PC-3 (cell line): ENCODE results near the gene DYNC1I1. TPM values are rescaled to one million over a fixed set of nuclear protein-coding genes. Genes with fewer than 3 reads are reported as not detected.

Source experiments
- ATAC-seq: fragments of 200-7000 bp; cut with Tn5 transposase; 2 replicates; pipeline ENCODE4 v1.9.1; 2020; ENCODE audit warnings: mild to moderate bottlenecking, moderate library complexity
- BruUV-seq: library from RNA; stranded (reverse); fragments of 400-500 nt; replicated peaks from 2 replicates; lab custom pipeline; 2021; lab: Mats Ljungman, UMichigan
- CTCF ChIA-PET: fragments of 300-600 bp; sonication (Branson Sonifier 250); formaldehyde crosslinking; loops from one replicate; lab custom pipeline; 2022; ENCODE audit warnings: antibody characterized with exemption; lab: Charles Lee
- POLR2A ChIA-PET: fragments of 300-600 bp; sonication (Branson Sonifier 250); formaldehyde crosslinking; loops from one replicate; lab custom pipeline; 2022; ENCODE audit warnings: antibody characterized with exemption; ENCODE audit not compliant: unreplicated experiment; lab: Charles Lee
- DNase-seq: peaks from one replicate; pipeline ENCODE4 v3.0.0-alpha.2; 2015
- H2AFZ ChIP-seq: fragments of 300-600 bp; sonication (generic); 2 replicates; pipeline ENCODE4 v1.6.0; 2016; ENCODE audit warnings: antibody characterized with exemption, low read length
- H3F3A ChIP-seq: fragments of 300-600 bp; sonication (generic); one replicate; pipeline ENCODE4 v1.6.0; 2017; ENCODE audit warnings: antibody characterized with exemption, low read length, control low read depth, mild to moderate bottlenecking; ENCODE audit not compliant: unreplicated experiment
- H3K27ac ChIP-seq: fragments of 300-600 bp; sonication (generic); 2 replicates; pipeline ENCODE4 v1.5.1; 2016; ENCODE audit warnings: mild to moderate bottlenecking, low read length
- H3K27me3 ChIP-seq: fragments of 300-600 bp; sonication (generic); 2 replicates; pipeline ENCODE4 v1.6.1; 2016; ENCODE audit warnings: low read length, mixed read lengths
- H3K36me3 ChIP-seq: fragments of 300-600 bp; sonication (generic); 2 replicates; pipeline ENCODE4 v1.6.1; 2016; ENCODE audit warnings: low read depth, mixed run types, low read length, mixed read lengths
- H3K4me1 ChIP-seq: fragments of 300-600 bp; sonication (generic); 2 replicates; pipeline ENCODE4 v1.5.1; 2016; ENCODE audit warnings: low read length; ENCODE audit not compliant: insufficient read depth
- H3K4me2 ChIP-seq: fragments of 300-600 bp; sonication (generic); 2 replicates; pipeline ENCODE4 v1.6.0; 2016; ENCODE audit warnings: low read length
- H3K4me3 ChIP-seq: fragments of 300-600 bp; sonication (generic); 2 replicates; pipeline ENCODE4 v1.5.1; 2016; ENCODE audit warnings: mild to moderate bottlenecking, low read length, mixed read lengths
- H3K79me2 ChIP-seq: fragments of 300-600 bp; sonication (generic); 2 replicates; pipeline ENCODE4 v1.6.1; 2017; ENCODE audit warnings: low read length, mixed read lengths
- H3K9ac ChIP-seq: fragments of 300-600 bp; sonication (generic); 2 replicates; pipeline ENCODE4 v1.6.0; 2016; ENCODE audit warnings: mild to moderate bottlenecking, low read length
- H3K9me2 ChIP-seq: fragments of 300-600 bp; sonication (generic); replicated peaks from 2 replicates; pipeline ENCODE4 v1.6.1; 2016; ENCODE audit warnings: mixed run types, low read length, mixed read lengths
- H3K9me3 ChIP-seq: fragments of 300-600 bp; sonication (generic); 2 replicates; pipeline ENCODE4 v1.6.1; 2016; ENCODE audit warnings: low read length, mixed read lengths
- H4K20me1 ChIP-seq: fragments of 300-600 bp; sonication (generic); 2 replicates; pipeline ENCODE4 v1.6.1; 2016; ENCODE audit warnings: low read length, mixed read lengths
- CTCF ChIP-seq: fragments of 300-600 bp; sonication (generic); conservative IDR thresholded peaks from 2 replicates; pipeline ENCODE4 v1.5.1; 2017; ENCODE audit warnings: antibody characterized with exemption, low read depth, mild to moderate bottlenecking, low read length
- EZH2 ChIP-seq: fragments of 300-600 bp; sonication (generic); IDR thresholded peaks from one replicate; pipeline ENCODE4 v1.6.1; 2017; ENCODE audit warnings: antibody characterized with exemption, mild to moderate bottlenecking, low read length; ENCODE audit not compliant: unreplicated experiment
- EZH2phosphoT487 ChIP-seq: fragments of 300-600 bp; sonication (generic); IDR thresholded peaks from 2 replicates; pipeline ENCODE4 v1.6.1; 2018; ENCODE audit warnings: mild to moderate bottlenecking, antibody characterized with exemption, low read length, borderline replicate concordance
- intact Hi-C: fragments of 100-400 bp; cut with micrococcal nuclease; formaldehyde crosslinking; loops from 2 replicates; pipeline ENCODE4 v1.9.0; 2023
- total RNA-seq: library from RNA; depleted of rRNA; stranded (reverse); fragments of >200 nt; gene quantifications from 2 replicates; pipeline ENCODE4 v1.2.3, GENCODE V29; 2014

The DYNC1I1 gene
- total RNA-seq, 1 experiment from 2014 or later = 2.4 TPM

DNA sequence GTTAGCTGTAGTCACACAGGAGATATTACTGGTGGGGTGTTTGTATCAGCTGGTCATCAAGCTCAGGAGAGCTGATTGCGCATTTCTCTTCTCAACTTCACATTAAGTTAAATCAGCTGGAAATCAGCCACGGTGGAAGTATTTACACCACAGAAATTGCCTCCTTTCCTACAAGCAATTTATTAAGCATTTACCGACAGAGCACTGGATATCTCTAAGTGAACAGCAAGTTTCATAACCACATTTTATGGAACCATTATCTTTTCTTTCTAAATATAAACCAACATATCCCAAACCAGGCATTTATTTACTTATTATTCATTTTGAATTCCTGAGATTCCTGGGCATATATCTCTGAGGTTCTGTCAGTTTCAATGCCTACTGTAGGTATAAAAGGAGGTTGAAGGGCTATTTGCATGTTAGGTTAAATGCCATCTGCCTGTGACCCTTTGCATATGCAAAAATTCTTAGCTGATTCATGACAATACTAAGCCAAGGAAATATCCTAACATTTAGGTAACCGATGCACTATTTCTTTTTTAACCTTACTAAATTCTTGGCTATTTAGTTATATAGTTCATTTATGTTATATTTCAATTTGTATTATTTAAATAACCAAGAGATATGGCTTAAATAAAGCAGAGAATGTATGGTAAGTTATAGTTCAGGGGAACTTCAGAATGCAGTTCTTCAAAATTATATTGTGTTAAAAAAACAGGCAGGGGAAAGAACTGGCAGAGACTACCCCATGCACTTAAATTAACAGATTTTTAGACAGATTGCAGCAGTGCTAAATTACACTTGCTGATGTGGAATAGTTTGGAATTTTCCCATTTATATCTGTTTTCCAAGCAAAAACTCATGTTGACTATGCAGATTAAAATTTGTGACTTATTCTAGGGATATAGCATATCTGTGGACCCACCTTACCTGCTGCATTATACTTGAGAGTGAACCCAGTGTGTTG, 56.8 kb downstream of the DYNC1I1 start:
- Histone ChIP-seq H3K9ac (no peak overlapping the region), H3K4me2 (peak overlapping the region; percentile 50), H3K79me2 (no peaks in the 10 kb centered on the region), H3K9me3 (no peaks in the 10 kb centered on the region), H3K4me1 (peaks cover 13% of the 10 kb centered on the region), H3F3A (no peaks in the 10 kb centered on the region), H3K4me3 (no peak overlapping the region), H2AFZ (no peak overlapping the region), H3K27ac (no peak overlapping the region), H3K9me2 (no peaks in the 10 kb centered on the region), H3K36me3 (no peaks in the 10 kb centered on the region), H3K27me3 (no peaks in the 10 kb centered on the region), H4K20me1 (no peaks in the 10 kb centered on the region)
- intact Hi-C loops = no loop called here
- CTCF ChIA-PET = no interaction called here
- ATAC-seq (peak; percentile 88), DNase-seq (peak; percentile 52)
- POLR2A ChIA-PET = no interaction called here
- BruUV-seq = no TSS peak
- no peak for TF ChIP-seq EZH2
- TF ChIP-seq CTCF = no peak
- no peak for TF ChIP-seq EZH2phosphoT487

DNA sequence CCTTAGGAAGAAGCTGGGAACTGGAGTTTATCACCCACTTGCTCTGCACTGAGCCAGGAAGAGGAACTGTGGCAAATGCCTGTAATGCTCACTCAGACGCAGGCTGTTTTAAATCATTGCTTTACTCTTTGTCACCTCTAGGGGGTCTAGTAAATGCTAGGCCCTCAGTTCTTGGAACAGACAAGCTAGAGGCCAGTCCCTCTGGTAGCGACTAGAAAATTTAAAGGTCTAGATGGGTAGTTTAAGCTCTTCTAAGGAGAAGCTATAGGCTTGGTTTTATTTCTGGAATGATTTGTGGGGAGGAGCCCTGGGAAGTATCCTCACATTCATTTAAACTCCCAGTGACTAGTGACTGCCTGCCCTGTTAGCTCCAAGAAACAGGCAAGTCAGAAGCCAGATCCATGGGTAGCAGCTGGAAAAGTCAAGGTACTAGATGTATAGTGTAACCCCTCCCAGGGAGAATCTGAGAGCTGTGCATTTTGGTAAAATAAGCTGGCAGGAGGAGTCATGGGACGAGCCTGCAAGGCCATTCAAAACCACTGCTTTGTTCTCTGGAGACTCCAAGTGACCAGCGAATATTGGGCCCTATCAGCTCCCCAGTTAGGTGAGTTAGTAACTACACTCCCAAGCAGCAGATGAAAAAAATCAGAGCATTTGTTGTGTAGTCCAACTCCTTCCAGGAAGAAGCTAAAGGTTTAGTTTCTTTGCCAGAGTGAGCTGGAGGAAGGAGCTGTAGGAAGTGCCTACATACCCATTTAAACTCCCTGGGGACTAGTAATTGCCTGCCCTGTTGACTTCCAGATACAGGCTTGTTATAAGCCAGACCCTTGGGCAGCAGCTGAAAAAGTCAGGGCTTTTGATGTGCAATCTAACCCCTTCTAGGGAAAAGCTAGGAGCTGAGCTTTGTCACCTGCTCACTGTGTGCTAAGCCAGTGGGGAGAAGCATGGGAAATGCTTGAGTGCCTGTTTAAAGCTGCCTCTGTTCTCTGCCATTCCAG, 68.9 kb downstream of the DYNC1I1 start:
- Histone ChIP-seq H3K27ac (no peak overlapping the region), H3F3A (no peaks in the 10 kb centered on the region), H3K27me3 (no peaks in the 10 kb centered on the region), H3K4me1 (no peaks in the 10 kb centered on the region), H3K9me3 (no peaks in the 10 kb centered on the region), H3K9ac (no peak overlapping the region), H3K4me3 (no peak overlapping the region), H4K20me1 (no peaks in the 10 kb centered on the region), H3K4me2 (no peak overlapping the region), H2AFZ (no peak overlapping the region), H3K79me2 (no peaks in the 10 kb centered on the region), H3K9me2 (no peaks in the 10 kb centered on the region), H3K36me3 (no peaks in the 10 kb centered on the region)
- peak; percentile 56 for ATAC-seq
- POLR2A ChIA-PET = no interaction called here
- peak; percentile 38 for DNase-seq
- peak; percentile 63 for TF ChIP-seq CTCF
- no peak for TF ChIP-seq EZH2
- TF ChIP-seq EZH2phosphoT487 = no peak
- intact Hi-C loops = no loop called here
- CTCF ChIA-PET = interaction anchor here (0.5 kb wide), 1 partner anchor 115 kb away, joined by 6 read pairs; no protein-coding TSS in a partner anchor
- BruUV-seq = no TSS peak
